H1 (cell line): Measurements from ENCODE around the gene ERICH3. TPM values are rescaled to one million over a fixed set of nuclear protein-coding genes. Genes with fewer than 3 reads are reported as not detected.

Source experiments
- CTCF ChIA-PET: fragments of 300-600 bp; sonication (Branson Sonifier 250); formaldehyde crosslinking; loops from one replicate; lab custom pipeline; 2021; ENCODE audit not compliant: partially characterized antibody; lab: Charles Lee
- POLR2A ChIA-PET: fragments of 300-600 bp; sonication (Branson Sonifier 250); formaldehyde crosslinking; loops from one replicate; lab custom pipeline; 2021; ENCODE audit warnings: inconsistent platforms; ENCODE audit not compliant: partially characterized antibody; lab: Charles Lee
- DNase-seq, 2 experiments: peaks; one replicate each; pipeline versions ENCODE4 v3.0.0 to v3.0.0-alpha.2; 2010 to 2022; ENCODE audit warnings: low spot score in 2 of 2, low read depth in 1 of 2, mixed read lengths in 1 of 2
- FAIRE-seq: peaks from 2 replicates; lab custom pipeline; 2011; peaks lifted over from hg19 to GRCh38; lab: Jason Lieb, UNC
- H2AFZ ChIP-seq: 2 replicates; pipeline ENCODE4 v1.8.1; 2012; ENCODE audit warnings: low read length, inconsistent platforms
- H2AK5ac ChIP-seq: 2 replicates; pipeline ENCODE4 v1.6.1; 2013; ENCODE audit warnings: low read depth, low read length
- H2BK120ac ChIP-seq: replicated peaks from 2 replicates; pipeline ENCODE3; 2013; ENCODE audit warnings: low read depth, low read length, inconsistent platforms
- H2BK12ac ChIP-seq: 2 replicates; pipeline ENCODE4 v1.6.1; 2013; ENCODE audit warnings: low read depth, low read length
- H2BK15ac ChIP-seq: 2 replicates; pipeline ENCODE4 v1.6.1; 2013; ENCODE audit warnings: low read length
- H2BK20ac ChIP-seq: 2 replicates; pipeline ENCODE4 v1.6.1; 2013; ENCODE audit warnings: low read length
- H2BK5ac ChIP-seq: 2 replicates; pipeline ENCODE4 v1.6.1; 2013; ENCODE audit warnings: low read depth, low read length
- H3K14ac ChIP-seq: 2 replicates; pipeline ENCODE4 v1.6.1; 2013; ENCODE audit warnings: inconsistent platforms; ENCODE audit not compliant: insufficient read length
- H3K18ac ChIP-seq: 2 replicates; pipeline ENCODE4 v1.6.1; 2013; ENCODE audit warnings: low read length; ENCODE audit errors: extremely low read depth
- H3K23ac ChIP-seq: 2 replicates; pipeline ENCODE4 v1.6.1; 2013; ENCODE audit warnings: inconsistent platforms; ENCODE audit not compliant: insufficient read length
- H3K23me2 ChIP-seq: 2 replicates; pipeline ENCODE4 v1.6.1; 2013; ENCODE audit warnings: low read depth, low read length
- H3K27ac ChIP-seq: 2 replicates; pipeline ENCODE4 v1.6.1; 2011; ENCODE audit warnings: low read depth, low read length, inconsistent platforms
- H3K27me3 ChIP-seq, 4 experiments: replicated peaks in 1 of 4; 1 replicate in 1 of 4; 2 replicates in 3 of 4; pipeline versions ENCODE4 v1.6.1 to v1.8.1; 2011 to 2013; ENCODE audit warnings: low read length in 3 of 4, mild to moderate bottlenecking in 3 of 4, inconsistent platforms in 2 of 4, mixed read lengths in 2 of 4, moderate library complexity in 1 of 4; ENCODE audit not compliant: control insufficient read depth in 3 of 4, insufficient read depth in 3 of 4; ENCODE audit errors: extremely low read depth in 1 of 4
- H3K36me3 ChIP-seq, 4 experiments: 2 replicates each; pipeline versions ENCODE4 v1.6.1 to v1.8.1; 2011 to 2013; ENCODE audit warnings: mild to moderate bottlenecking in 4 of 4, low read length in 3 of 4, moderate library complexity in 2 of 4, control low read depth in 1 of 4, inconsistent platforms in 1 of 4; ENCODE audit not compliant: insufficient read depth in 4 of 4, control insufficient read depth in 2 of 4
- H3K4ac ChIP-seq: replicated peaks from 2 replicates; pipeline ENCODE3; 2013; ENCODE audit warnings: low read length, low read depth, mixed read lengths, inconsistent platforms; ENCODE audit not compliant: insufficient read length
- H3K4me1 ChIP-seq, 4 experiments: replicated peaks in 1 of 4; 1 replicate in 1 of 4; 2 replicates in 3 of 4; pipeline versions ENCODE4 v1.6.1 to v1.8.1; 2011 to 2013; ENCODE audit warnings: low read length in 3 of 4, inconsistent platforms in 2 of 4, mixed read lengths in 1 of 4; ENCODE audit not compliant: insufficient read depth in 4 of 4, control insufficient read depth in 3 of 4
- H3K4me2 ChIP-seq, 2 experiments: 2 replicates each; pipeline versions ENCODE4 v1.6.1 to v1.8.1; 2011 to 2013; ENCODE audit warnings: low read depth in 2 of 2, low read length in 2 of 2, control low read depth in 1 of 2, inconsistent platforms in 1 of 2, mild to moderate bottlenecking in 1 of 2; ENCODE audit not compliant: insufficient read depth in 1 of 2
- H3K4me3 ChIP-seq, 4 experiments: fragments of 200-600, 300-600 bp in 1 of 4; sonication (generic), shearing (Covaris generic), sonication (Bioruptor Twin) in 1 of 4; 2 replicates each; pipeline versions ENCODE4 v1.5.1 to v1.8.1; 2011 to 2016; ENCODE audit warnings: low read length in 4 of 4, low read depth in 3 of 4, control low read depth in 2 of 4, inconsistent platforms in 2 of 4, mild to moderate bottlenecking in 2 of 4, mixed read lengths in 1 of 4, moderate library complexity in 1 of 4; ENCODE audit not compliant: insufficient read depth in 2 of 4; ENCODE audit errors: extremely low read depth in 1 of 4
- H3K56ac ChIP-seq: replicated peaks from 2 replicates; pipeline ENCODE3; 2013; ENCODE audit warnings: low read depth, mild to moderate bottlenecking, mixed read lengths, low read length, inconsistent platforms; ENCODE audit not compliant: insufficient read length
- H3K79me1 ChIP-seq: 2 replicates; pipeline ENCODE4 v1.6.1; 2013; ENCODE audit warnings: low read depth, low read length, control low read depth
- H3K79me2 ChIP-seq, 2 experiments: 2 replicates each; pipeline versions ENCODE4 v1.6.1 to v1.8.1; 2012 to 2013; ENCODE audit warnings: low read length in 2 of 2, mild to moderate bottlenecking in 2 of 2, inconsistent platforms in 1 of 2; ENCODE audit not compliant: insufficient read depth in 2 of 2, control insufficient read depth in 1 of 2
- H3K9ac ChIP-seq, 4 experiments: replicated peaks in 1 of 4; 1 replicate in 1 of 4; 2 replicates in 3 of 4; pipeline versions ENCODE4 v1.6.1 to v1.8.1; 2011 to 2013; ENCODE audit warnings: low read depth in 3 of 4, low read length in 3 of 4, control low read depth in 2 of 4, mild to moderate bottlenecking in 2 of 4, moderate library complexity in 2 of 4, inconsistent platforms in 1 of 4; ENCODE audit errors: extremely low read depth in 1 of 4
- H3K9me3 ChIP-seq, 2 experiments: 2 replicates each; pipeline versions ENCODE4 v1.6.1 to v1.8.1; 2012 to 2013; ENCODE audit warnings: mild to moderate bottlenecking in 2 of 2, moderate library complexity in 2 of 2, control low read depth in 1 of 2, inconsistent platforms in 1 of 2, low read depth in 1 of 2, low read length in 1 of 2, mixed read lengths in 1 of 2; ENCODE audit not compliant: insufficient read depth in 2 of 2
- H4K20me1 ChIP-seq, 2 experiments: replicated peaks in 1 of 2; 2 replicates each; pipeline versions ENCODE3 to v1.8.1; 2011 to 2013; ENCODE audit warnings: inconsistent platforms in 2 of 2, low read length in 2 of 2, mild to moderate bottlenecking in 1 of 2; ENCODE audit not compliant: insufficient read depth in 2 of 2, control insufficient read depth in 1 of 2
- H4K5ac ChIP-seq: 2 replicates; pipeline ENCODE4 v1.6.1; 2013; ENCODE audit warnings: low read length, low read depth, mixed read lengths, inconsistent platforms; ENCODE audit not compliant: insufficient read length
- H4K8ac ChIP-seq: 2 replicates; pipeline ENCODE4 v1.8.0; 2013; ENCODE audit warnings: mild to moderate bottlenecking, moderate library complexity, low read length, inconsistent platforms; ENCODE audit not compliant: insufficient read depth; ENCODE audit errors: extremely low read depth
- H4K91ac ChIP-seq: replicated peaks from 2 replicates; pipeline ENCODE3; 2013; ENCODE audit warnings: low read length, mixed read lengths, inconsistent platforms; ENCODE audit not compliant: insufficient read length
- BACH1 ChIP-seq: IDR thresholded peaks from 2 replicates; pipeline ENCODE4 v1.6.1; 2012; ENCODE audit warnings: low read length, improper control_type of control experiment
- EGR1 ChIP-seq: IDR thresholded peaks from 2 replicates; pipeline ENCODE4 v1.6.1; 2011; ENCODE audit warnings: low read depth, low read length, borderline replicate concordance
- JUND ChIP-seq: IDR thresholded peaks from 2 replicates; pipeline ENCODE4 v1.6.1; 2011; ENCODE audit warnings: mild to moderate bottlenecking, improper control_type of control experiment, low read length
- MAFK ChIP-seq: IDR thresholded peaks from 2 replicates; pipeline ENCODE4 v1.6.1; 2012; ENCODE audit warnings: low read depth, mild to moderate bottlenecking, improper control_type of control experiment, low read length
- POLR2A ChIP-seq, 2 experiments: IDR thresholded peaks; 1 replicate in 1 of 2; 2 replicates in 1 of 2; pipeline ENCODE4 v1.6.1; 2011; ENCODE audit warnings: low read depth in 2 of 2, low read length in 2 of 2, mild to moderate bottlenecking in 2 of 2; ENCODE audit errors: control extremely low read depth in 1 of 2
- RNF2 ChIP-seq: fragments of 200-900, 300-1000 bp; sonication (generic); IDR thresholded peaks from 2 replicates; pipeline ENCODE4 v1.7.1; 2016; ENCODE audit warnings: borderline replicate concordance, low read depth, mild to moderate bottlenecking, antibody characterized with exemption, low read length; ENCODE audit not compliant: poor library complexity, severe bottlenecking; ENCODE audit errors: missing control alignments
- SIX5 ChIP-seq: IDR thresholded peaks from 2 replicates; pipeline ENCODE4 v1.6.1; 2011; ENCODE audit warnings: mild to moderate bottlenecking, low read depth, low read length
- SP4 ChIP-seq: IDR thresholded peaks from 2 replicates; pipeline ENCODE4 v1.6.1; 2012; ENCODE audit warnings: low read length, inconsistent platforms
- TAF1 ChIP-seq: IDR thresholded peaks from 2 replicates; pipeline ENCODE4 v1.6.1; 2011; ENCODE audit warnings: mild to moderate bottlenecking, low read depth, low read length
- TBP ChIP-seq: IDR thresholded peaks from 2 replicates; pipeline ENCODE4 v1.6.1; 2011; ENCODE audit warnings: low read depth, low read length, improper control_type of control experiment
- WGBS, 2 experiments: shearing (Covaris generic) in 1 of 2; methylation state at CpG; one replicate each; pipeline versions ENCODE4 v1.1.6 to v1.1.7; 2013 to 2015; ENCODE audit warnings: low lambda C conversion rate in 2 of 2, mixed read lengths in 2 of 2, inconsistent platforms in 1 of 2, low coverage in 1 of 2, missing lambda C conversion rate in 1 of 2; ENCODE audit not compliant: insufficient replicate concordance in 2 of 2, insufficient coverage in 1 of 2, insufficient read length in 1 of 2; ENCODE audit errors: extremely low coverage in 1 of 2, missing lambda C conversion rate in 1 of 2; 5-methylcytosine and 5-hydroxymethylcytosine counted together
- polyA plus RNA-seq, 7 experiments: library from polyadenylated mRNA; depleted of rRNA in 3 of 7; stranded (reverse) in 5 of 7; unstranded in 2 of 7; fragments of >200 nt in 5 of 7; fragments of 200-250 nt in 2 of 7; gene quantifications; 1 replicate in 5 of 7; 2 replicates in 1 of 7; 4 replicates in 1 of 7; pipeline versions ENCODE4 v1.2.1 to v1.2.3, GENCODE V29; 2011 to 2013; ENCODE audit warnings: missing spikeins in 2 of 7, mixed read lengths in 2 of 7
- total RNA-seq: library from RNA; stranded (reverse); fragmentation: NEBNext Ultra II Directional; extraction: Animal tissue kit (Norgen Biotek cat#: 25700); gene quantifications from 2 replicates; pipeline ENCODE4 v1.2.1, GENCODE V29; 2021
- TF ChIP-seq, protein P1 (sequence below): IDR thresholded peaks from 2 replicates; pipeline ENCODE4 v1.6.1; 2012; ENCODE audit warnings: low read length, inconsistent platforms
- TF ChIP-seq, protein P2 (sequence below): IDR thresholded peaks from 2 replicates; pipeline ENCODE4 v1.6.1; 2012; ENCODE audit warnings: inconsistent platforms

Gene ERICH3
- total and polyA plus RNA-seq, 2 of the 8 experiments (the other 6 are each of a cell fraction or from before 2014, with no cell fraction given), result 0.02 TPM; not detected in 1

DNA sequence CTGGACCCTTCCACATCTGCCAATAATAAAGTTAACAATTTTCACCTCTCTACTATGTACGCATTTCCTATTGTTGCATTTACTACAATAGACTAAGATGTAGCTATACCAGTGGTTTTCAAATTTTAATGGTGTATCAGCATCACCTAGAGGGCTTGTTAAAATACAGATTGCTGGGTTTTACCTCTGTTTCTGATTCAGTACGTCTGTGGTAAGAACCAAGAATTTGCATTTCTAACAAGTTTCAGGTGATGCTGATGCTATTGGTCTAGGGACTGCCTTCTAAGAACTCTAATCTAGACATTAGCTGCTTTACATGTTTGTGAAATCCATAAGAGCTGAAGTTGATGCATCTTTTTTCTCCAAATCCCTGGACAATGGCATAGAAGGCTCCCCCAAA lies 59.7 kb downstream of the ERICH3 start:
- TF ChIP-seq, protein P1, sequence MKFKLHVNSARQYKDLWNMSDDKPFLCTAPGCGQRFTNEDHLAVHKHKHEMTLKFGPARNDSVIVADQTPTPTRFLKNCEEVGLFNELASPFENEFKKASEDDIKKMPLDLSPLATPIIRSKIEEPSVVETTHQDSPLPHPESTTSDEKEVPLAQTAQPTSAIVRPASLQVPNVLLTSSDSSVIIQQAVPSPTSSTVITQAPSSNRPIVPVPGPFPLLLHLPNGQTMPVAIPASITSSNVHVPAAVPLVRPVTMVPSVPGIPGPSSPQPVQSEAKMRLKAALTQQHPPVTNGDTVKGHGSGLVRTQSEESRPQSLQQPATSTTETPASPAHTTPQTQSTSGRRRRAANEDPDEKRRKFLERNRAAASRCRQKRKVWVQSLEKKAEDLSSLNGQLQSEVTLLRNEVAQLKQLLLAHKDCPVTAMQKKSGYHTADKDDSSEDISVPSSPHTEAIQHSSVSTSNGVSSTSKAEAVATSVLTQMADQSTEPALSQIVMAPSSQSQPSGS, result no peak
- TF ChIP-seq TBP (no peak), TAF1 (no peak), RNF2 (no peak), MAFK (no peak), SIX5 (no peak), BACH1 (no peak), POLR2A (IDR thresholded peaks at IDR 0.05; ENCODE audit: control extremely low read depth in 1 of 2, low read depth in 2 of 2, low read length in 2 of 2) (no peak), JUND (no peak), SP4 (no peak), EGR1 (no peak)
- TF ChIP-seq, protein P2, sequence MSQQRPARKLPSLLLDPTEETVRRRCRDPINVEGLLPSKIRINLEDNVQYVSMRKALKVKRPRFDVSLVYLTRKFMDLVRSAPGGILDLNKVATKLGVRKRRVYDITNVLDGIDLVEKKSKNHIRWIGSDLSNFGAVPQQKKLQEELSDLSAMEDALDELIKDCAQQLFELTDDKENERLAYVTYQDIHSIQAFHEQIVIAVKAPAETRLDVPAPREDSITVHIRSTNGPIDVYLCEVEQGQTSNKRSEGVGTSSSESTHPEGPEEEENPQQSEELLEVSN, result no peak
- H4K8ac ChIP-seq, result no peak overlapping the region
- POLR2A ChIA-PET, result no interaction called here
- CTCF ChIA-PET, result no interaction called here
- no peak overlapping the region for H3K4me3 ChIP-seq
- no peak for FAIRE-seq
- no peak for DNase-seq
- H3K27me3 ChIP-seq, result no peaks in the 10 kb centered on the region; a peak in 1 of 7 replicates
- H3K9me3 ChIP-seq, result no peaks in the 10 kb centered on the region
- no peak overlapping the region for H3K56ac ChIP-seq
- no peak overlapping the region for H2BK15ac ChIP-seq
- no peak overlapping the region for H2AK5ac ChIP-seq
- H3K4me2 ChIP-seq, result no peak overlapping the region
- no peak overlapping the region for H2BK12ac ChIP-seq
- H3K36me3 ChIP-seq, result no peaks in the 10 kb centered on the region
- H3K18ac ChIP-seq, result no peak overlapping the region
- H2BK20ac ChIP-seq, result no peak overlapping the region
- H2BK5ac ChIP-seq, result no peak overlapping the region
- H4K20me1 ChIP-seq, result no peaks in the 10 kb centered on the region
- no peak overlapping the region for H2AFZ ChIP-seq
- H4K5ac ChIP-seq, result no peak overlapping the region
- no peak overlapping the region for H3K27ac ChIP-seq
- no peak overlapping the region for H3K4ac ChIP-seq
- no peak overlapping the region for H4K91ac ChIP-seq
- no peak overlapping the region for H3K14ac ChIP-seq
- 0 out of 2 replicates have a peak, but pooled peaks cover 3% of the 10 kb centered on the region for H3K23me2 ChIP-seq
- no peaks in the 10 kb centered on the region for H3K79me1 ChIP-seq
- 76% methylated on average over 2 of the region's 2 CpGs; no CpG with 5 or more reads in 1 of the 2 experiments for WGBS, 2 experiments
- no peak overlapping the region for H2BK120ac ChIP-seq
- no peaks in the 10 kb centered on the region for H3K4me1 ChIP-seq
- H3K79me2 ChIP-seq, result no peaks in the 10 kb centered on the region
- H3K9ac ChIP-seq, result no peak overlapping the region
- H3K23ac ChIP-seq, result no peak overlapping the region
